8988T (cell line): Measurements from ENCODE around the gene TMEM154.

ENCODE experiments used
- DNase-seq: peaks from one replicate; pipeline ENCODE4 v3.0.0; 2011

Gene TMEM154

DNA sequence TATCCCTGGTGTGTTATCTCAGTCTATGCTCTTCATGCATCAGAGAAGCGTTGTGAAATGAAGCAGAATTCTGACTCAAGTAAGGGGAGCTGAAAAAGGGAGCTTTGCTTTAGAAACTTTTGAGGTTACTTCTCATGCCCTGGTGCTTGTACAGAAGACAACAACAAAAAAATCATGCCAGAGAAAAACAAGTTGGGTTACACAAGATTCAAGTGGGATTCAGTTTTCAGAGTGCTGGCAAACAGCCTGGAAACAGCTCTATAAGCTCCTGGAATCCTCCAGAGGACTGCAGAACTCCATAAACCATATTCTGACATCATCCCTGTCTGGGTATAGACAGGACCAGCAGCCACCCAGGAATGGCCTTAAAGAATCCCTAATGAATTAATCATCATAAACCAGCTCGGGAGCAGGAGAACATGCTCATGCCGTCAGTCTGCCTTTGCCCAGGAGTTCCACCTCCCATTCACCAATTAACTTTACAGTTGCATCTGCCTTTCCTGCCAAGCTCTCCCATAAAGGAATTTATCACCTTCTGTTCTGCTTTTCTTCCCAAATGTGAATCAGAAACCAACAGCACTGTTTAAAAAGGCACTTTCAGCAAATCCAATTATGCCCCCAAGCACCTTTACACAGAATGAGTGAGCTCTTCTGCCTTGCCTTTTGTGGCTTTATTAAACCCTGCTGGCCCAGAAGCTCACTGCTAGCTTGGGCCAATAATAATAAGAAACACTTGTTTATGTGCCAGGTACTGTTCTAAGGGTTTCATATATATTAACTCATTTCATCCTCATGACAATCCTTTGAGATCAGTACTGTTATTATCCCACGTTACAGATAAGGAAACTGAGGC is 89.4 kb downstream of the TMEM154 start:
- no peak for DNase-seq

DNA sequence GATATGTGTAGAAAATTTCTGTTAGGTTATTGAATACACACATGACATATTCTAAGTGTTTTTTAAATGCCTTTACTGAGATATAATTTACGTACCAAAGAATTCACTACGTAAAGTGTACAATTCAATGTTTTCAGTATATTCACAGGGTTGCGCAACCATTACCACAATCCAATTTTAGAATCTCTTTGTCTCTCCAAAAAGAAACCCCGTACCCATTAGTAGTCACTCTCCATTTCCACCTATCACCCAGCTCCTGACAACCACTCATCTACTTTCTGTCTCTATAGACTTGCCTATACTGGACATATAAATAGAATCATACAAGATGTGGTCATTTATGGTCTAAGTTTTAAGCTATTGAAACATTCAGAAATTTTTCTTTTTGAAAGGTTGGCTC is 90.9 kb downstream of the TMEM154 start:
- DNase-seq = no peak

DNA sequence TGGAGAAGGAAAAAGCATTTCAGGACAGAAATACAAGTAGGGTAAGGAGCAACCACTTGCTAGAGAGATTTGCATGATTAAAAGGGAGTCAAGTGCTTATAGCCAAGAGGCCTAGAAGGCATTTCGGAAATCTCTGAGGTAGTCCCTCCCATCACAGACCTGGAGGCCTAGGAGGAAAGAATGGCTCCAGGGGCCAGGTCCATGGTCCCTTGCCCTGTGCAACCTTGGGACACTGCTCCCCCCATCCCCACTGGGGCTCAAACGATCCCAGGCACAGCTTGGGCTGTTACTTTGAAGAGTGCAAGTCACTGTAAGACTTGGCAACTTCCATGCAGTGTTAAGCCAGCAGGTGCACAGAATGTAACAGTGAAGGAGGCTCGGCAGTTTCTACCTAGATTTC is 92.7 kb downstream of the TMEM154 start:
- DNase-seq = no peak

DNA sequence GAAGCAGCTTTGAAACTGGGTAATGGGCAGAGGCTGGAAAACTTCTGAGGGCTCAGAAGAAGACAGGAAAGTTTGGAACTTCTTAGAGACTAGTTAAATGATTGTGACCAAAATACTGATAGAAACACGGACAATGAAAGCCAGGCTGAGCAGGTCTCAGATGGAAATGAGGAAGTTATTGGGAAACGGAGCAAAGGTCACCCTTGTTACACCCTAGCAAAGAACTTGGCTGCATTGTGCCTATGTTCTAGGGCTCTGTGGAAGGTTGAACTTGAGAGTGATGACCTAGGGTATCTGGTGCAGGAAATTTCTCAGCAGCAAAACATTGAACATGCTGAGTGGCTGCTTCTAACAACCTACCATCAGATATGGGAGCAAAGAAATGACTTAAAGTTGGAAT is 93.1 kb downstream of the TMEM154 start:
- DNase-seq = no peak

DNA sequence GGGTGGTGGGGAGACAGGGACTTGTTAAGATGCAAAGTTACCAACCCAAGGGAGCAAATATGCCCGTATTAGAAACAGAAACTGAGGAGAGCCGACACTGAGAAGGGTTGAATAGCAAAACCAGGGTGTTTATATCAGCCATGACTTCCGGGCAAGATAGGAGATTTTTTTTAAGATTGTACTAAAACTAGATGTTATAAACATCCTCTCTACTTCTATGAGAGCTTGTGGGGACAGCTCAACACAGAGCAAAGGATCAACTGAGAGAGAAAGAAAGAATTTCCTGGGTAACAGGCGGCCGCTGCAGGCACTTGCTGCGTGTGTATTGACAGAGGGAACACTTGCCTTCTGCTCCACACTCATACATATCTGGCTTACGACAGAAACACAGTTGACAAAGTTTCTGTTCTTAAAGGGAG is 94.8 kb downstream of the TMEM154 start:
- no peak for DNase-seq

DNA sequence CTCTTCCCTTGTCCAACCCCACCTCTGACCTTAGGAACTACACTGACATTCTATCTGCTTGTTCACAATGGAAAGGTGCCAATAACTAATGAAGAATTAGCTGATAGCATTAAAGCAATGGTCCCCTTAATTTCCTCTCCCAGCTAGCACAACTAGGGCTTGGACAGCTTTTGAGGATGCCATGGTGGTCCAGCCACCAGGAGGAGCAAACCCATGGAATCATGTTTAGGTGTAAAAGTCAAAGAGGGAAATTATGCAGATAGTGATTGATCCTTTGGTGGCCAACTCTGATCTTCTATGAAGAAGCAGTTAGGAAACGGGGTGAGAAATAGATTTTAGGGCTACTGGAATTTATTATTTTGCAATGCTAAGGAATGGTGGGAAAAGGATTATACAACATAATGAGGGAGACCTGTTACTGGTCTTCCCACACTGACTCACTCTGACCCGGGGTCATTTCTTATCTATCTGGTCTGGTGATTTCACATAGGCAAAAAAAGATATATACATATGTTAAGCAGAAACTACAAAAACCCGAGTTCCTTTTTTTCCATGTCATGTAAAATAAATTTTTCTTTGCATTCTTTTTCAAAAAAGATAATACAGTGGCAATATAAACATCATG is 98.1 kb downstream of the TMEM154 start:
- no peak for DNase-seq

DNA sequence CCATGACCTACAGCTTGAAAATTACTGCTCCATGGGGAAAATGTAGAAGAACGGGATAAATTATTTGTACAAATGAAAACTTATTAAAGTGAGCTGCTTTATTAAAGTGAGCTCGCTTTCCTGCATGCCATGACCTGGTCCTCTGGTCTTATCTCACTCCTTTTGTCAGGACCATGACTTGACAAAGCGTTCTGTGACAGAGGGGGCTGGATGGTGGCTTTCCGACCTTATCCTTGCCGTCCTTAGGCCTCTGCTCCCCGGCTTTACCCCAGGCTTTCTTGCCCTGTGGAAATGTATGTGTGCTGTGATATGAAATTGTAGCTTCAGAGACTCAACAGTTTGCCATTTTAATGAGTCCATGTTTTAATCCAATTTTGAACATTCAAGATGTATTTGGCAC is 99.9 kb downstream of the TMEM154 start:
- DNase-seq = no peak

DNA sequence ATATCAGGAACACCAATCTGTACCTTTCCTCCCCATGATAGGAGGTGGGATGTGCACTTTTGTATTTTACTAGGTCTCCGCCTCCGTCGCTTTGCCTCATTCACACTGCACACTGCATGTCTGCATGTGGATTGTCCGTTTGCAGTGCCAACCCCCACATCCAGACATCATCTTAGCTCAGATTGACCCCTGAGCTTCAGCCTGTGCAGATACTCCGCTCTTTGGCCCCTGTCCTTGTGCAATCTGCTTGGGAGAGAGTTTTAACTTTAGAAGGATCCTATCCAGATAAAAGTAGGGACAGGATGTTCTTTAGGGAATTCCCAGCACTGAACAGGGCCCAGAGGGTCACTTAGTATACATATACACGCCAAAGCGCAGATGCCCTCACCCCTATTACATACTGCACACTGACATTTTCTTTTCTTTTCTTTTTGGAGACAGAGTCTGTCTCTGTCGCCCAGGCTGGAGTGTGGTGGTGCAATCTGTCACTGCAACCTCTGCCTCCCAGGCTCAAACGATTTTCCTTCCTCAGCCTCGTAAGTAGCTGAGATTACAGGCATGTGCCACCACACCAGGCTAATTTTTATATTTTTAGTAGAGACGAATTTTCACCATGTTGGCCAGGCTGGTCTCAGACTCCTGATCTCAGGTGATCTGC is 100.6 kb downstream of the TMEM154 start:
- DNase-seq = no peak

DNA sequence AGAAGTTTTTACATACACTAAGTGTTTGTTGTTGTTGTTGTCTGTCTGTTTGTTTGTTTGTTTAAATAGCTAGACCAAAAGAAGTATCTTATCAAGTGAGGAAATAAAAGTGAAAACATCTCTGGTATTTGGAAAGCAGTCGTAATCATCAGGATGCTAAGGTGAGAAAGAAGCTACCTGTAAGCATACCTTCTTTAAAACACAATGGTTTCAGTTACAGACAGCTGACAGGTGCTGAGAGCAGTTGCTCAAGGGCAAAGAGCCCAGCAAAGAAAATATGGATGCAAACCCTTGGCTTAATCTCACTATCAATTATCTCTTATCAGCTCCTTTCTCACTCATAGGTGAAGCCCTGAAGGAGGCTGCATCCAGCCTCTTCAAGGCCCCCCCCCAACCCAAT is 101.1 kb downstream of the TMEM154 start:
- no peak for DNase-seq

DNA sequence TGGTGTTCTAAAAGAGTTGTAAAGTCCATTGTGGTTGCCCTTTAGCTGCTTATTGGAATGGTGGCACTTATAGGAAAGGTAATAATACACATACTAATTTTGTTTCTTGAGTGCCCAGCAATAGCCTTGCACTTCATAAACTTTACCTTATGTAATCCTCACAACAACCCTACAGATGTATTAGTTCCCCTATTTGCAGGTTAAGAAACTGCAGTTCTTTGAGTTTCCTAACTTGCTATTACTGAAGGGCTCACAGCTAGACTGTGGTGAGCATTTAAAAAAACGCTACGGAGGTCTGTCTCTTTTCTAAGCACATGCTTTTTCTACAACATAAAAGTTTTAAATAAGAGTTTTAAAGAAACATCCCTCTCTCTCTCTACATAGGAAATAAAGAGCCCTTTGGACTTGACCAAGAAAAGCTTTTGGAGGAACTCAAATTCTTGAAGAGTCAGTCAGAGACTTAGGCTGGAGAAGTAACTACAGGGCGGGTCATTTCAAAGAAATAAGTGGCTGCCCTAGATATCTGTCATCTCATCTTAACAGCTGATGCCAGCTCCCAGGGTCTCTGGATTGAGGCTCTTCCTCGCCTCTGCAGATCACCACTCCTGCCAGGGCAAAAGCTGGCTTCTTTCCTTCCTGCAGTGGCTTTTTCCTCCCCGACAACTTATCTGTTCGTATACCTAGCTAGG is 101.9 kb downstream of the TMEM154 start:
- no peak for DNase-seq

DNA sequence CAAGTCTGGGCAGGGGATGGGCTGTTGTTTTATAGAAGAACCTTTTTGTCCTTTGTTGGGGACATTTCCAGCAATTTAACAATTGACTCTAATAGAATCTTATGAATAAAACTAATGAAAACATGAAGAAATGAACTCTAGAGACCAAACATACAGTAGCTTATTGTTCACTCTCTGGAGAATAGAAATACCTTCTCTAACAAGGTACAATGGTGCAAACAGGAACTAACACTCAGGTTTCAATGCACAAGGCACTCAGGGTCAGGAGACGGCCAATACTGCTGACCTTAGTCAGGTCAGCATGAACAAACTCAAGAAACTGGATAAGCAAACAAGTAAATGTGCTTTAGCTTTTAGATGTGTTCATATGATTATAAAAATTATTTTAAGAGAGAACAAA is 104.3 kb downstream of the TMEM154 start:
- DNase-seq = no peak

DNA sequence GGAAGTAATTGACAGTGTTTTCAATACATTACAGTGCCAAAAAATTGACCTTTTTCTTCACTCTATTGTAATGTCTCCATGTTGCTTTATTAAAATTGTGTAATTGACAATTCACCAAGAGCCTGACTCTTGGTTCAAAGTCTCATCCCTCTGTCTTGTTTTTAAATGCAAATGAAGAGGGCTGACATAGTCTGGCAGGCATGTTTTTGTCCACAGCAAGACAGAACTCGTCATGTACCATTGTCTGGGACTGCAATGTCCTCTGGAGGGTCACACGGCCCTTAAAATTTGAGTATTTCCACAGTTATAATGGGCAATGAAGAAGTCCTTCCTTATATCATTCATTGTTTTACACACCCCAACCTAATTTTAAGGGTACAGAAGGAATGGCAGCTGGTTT is 105.9 kb downstream of the TMEM154 start:
- no peak for DNase-seq

DNA sequence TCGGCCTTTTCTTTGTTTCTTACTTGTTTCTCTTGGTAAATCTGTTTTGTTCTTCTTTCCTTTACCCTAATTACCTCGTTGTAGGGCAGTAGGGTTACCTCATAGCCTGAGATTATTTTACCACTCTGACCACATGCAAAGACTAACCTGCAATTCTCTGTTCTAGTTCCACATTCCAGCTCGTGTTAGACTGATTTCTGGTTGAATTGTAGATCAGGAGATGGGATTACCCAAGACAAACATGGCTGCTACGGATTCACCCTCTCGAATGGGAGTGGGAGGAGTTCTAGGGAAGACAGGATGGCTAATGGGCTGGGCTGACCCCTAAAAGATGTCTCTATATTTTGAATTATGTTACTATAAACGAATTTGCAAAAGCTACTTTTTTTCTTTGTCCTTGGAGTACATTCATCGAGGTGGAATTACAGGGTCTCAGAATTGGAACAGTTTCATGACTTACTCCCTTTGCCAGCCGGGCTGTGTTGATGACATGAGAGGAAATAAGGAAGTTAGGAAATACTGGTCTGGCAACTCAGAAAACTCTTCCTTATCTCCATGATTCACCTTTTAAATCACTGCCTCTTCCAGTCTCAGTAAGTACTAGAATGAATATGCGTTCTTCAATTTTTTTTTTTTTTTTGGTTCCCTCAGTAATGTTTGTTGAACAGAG is 107.2 kb downstream of the TMEM154 start:
- DNase-seq = no peak

DNA sequence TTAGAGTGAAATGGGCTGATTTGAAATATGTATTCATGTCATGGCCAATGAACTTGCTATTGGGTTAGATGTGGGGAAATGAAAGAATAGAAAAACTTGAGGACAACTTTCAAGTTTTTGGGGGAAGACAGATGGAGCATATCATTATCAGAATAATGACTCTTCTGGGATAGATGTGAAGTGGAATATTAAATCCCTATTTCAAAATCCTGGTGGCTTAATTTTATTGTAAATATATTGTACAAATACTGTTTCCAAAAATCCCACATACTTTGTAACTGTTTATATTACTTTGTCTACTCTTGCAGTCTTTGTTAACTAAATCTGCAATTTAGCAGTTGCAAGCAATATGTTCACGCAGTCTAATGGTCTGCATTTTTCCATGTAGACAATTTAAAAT is 108.0 kb downstream of the TMEM154 start:
- DNase-seq = no peak

DNA sequence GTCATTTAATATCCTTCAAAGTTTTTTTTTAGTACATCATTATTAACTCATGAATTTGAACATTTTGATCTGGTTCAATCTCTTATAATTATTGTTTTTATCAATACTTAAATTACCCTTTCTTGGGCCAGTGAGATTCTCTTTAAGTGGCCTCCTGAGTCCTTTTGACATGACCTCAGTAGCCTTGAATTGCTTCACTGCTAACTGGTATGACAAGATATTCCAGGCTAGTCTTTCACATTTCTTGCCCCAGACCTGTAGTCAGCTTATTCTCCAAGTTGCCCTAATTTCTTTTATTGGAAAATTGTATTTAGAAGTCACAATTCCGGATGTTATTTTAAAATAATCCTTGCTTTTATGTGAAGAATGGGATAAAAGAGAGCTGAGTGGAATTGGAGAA is 108.5 kb downstream of the TMEM154 start:
- no peak for DNase-seq
